ENCODE results near the gene LPIN1.

GRCh38 chr2:11732587-11732986 lies 13.8 kb upstream of the LPIN1 start:
- TF ChIP-seq CTCF (IDR thresholded peaks at IDR 0.05) (no peak), SP1 (CRISPR knock-in tag; conservative IDR thresholded peaks at IDR 0.05) (no peak), TEAD1 (CRISPR knock-in tag; IDR thresholded peaks at IDR 0.05) (no peak), RORB (CRISPR knock-in tag; IDR thresholded peaks at IDR 0.05) (no peak), ATF1 (CRISPR knock-in tag; IDR thresholded peaks at IDR 0.05) (no peak), ZNF512 (CRISPR knock-in tag; IDR thresholded peaks at IDR 0.05; ENCODE audit: borderline replicate concordance) (no peak), ZNF138 (CRISPR knock-in tag; conservative IDR thresholded peaks at IDR 0.05) (no peak), JUN (CRISPR knock-in tag; IDR thresholded peaks at IDR 0.05) (no peak), ZNF317 (CRISPR knock-in tag; IDR thresholded peaks at IDR 0.05; ENCODE audit: borderline replicate concordance, low read depth) (no peak)
- TF ChIP-seq, protein P1, sequence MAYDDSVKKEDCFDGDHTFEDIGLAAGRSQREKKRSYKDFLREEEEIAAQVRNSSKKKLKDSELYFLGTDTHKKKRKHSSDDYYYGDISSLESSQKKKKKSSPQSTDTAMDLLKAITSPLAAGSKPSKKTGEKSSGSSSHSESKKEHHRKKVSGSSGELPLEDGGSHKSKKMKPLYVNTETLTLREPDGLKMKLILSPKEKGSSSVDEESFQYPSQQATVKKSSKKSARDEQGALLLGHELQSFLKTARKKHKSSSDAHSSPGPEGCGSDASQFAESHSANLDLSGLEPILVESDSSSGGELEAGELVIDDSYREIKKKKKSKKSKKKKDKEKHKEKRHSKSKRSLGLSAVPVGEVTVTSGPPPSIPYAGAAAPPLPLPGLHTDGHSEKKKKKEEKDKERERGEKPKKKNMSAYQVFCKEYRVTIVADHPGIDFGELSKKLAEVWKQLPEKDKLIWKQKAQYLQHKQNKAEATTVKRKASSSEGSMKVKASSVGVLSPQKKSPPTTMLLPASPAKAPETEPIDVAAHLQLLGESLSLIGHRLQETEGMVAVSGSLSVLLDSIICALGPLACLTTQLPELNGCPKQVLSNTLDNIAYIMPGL (CRISPR knock-in tag; IDR thresholded peaks at IDR 0.05), result no peak
- TF ChIP-seq, protein P2, sequence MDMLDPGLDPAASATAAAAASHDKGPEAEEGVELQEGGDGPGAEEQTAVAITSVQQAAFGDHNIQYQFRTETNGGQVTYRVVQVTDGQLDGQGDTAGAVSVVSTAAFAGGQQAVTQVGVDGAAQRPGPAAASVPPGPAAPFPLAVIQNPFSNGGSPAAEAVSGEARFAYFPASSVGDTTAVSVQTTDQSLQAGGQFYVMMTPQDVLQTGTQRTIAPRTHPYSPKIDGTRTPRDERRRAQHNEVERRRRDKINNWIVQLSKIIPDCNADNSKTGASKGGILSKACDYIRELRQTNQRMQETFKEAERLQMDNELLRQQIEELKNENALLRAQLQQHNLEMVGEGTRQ (CRISPR knock-in tag; IDR thresholded peaks at IDR 0.05), result no peak
